Measurements from ENCODE around the gene MARK2. TPM values are rescaled to one million over a fixed set of nuclear protein-coding genes. Genes with fewer than 3 reads are reported as not detected.
A peak's percentile ranks its signal among the peaks of the same experiment; 100 is the strongest.

Gene MARK2
- total and polyA plus RNA-seq, 12 donors, result 12.6 to 42.7 (median 37.3) TPM

DNA sequence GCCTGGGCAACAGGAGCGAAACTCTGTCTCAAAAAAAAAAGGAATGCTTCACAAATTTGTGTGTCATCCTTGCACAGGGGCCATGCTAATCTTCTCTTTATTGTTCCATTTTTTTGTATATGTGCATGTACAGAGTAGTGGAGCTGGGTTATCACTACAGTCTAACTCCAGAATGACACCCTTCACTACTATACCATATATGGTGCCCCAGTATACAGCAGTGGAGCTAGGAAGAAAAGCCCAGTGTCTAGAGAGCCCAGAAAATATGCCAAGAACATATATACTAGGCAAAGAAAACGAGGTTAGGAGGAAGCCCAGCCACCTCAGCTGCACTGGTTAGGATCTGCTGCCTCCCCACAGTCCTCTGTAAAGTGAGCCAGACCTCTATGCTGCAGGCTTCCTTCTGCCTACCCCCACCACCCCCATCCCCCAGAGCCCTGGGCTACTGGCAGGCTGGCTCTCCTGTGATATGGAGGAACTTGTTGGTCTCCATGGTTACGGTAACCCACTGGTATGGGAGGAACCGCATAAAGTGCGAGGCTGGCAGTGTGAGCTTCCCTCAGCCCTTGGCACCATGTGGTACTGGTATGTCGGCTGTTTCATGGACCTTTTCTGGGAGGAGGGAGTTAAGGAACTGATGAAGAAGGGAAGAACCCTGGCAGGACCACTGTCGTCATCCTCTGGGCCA, 43.8 kb downstream of the MARK2 start:
- H3K4me3 ChIP-seq, result no peak overlapping the region
- peaks cover 10 to 82% (median 57%) of the 10 kb centered on the region in 9 donors for H3K4me1 ChIP-seq
- WGBS, 2 donors, result 83 to 84% methylated on average over 7 of the region's 7 CpGs
- intact Hi-C loops (cut with DNase I), result no loop called here
- TF ChIP-seq CTCF (IDR thresholded peaks at IDR 0.05), result no peak
- H3K27me3 ChIP-seq, result no peaks in the 10 kb centered on the region
- ATAC-seq (peak in 7 of 8 donors; percentile 34 to 71 (median 62)), DNase-seq (peak in 1 of 2 donors; percentile 27)
- H3K9me3 ChIP-seq, result no peaks in the 10 kb centered on the region
- H3K36me3 ChIP-seq, result peaks cover 0 to 18% (median 0%) of the 10 kb centered on the region in 9 donors
- H3K27ac ChIP-seq, result no peak overlapping the region

DNA sequence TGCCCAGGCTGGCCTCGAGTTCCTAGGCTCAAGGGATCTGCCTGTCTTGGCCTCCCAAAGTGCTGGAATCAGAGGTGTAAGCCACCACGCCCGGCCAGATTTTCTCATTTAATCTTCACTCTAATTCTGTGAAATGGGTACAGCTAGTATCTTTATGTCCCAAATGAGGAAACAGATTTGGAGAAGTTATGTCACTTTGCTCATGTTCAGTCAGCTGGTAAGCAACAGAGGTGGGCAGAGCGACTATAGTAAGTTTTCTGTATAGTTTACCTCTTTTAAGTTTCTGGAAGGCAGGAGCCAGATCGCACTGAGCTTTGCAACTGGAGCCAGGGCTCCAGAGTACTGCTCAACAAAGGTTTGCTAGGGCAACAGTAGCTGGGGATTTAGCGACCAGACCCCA, 44.9 kb downstream of the MARK2 start:
- H3K27ac ChIP-seq, result peak overlapping the region in 1 of 10 donors; percentile 20
- H3K27me3 ChIP-seq, result no peaks in the 10 kb centered on the region
- ATAC-seq (no peak), DNase-seq (no peak)
- peaks cover 19 to 84% (median 60%) of the 10 kb centered on the region in 9 donors for H3K4me1 ChIP-seq
- no peak overlapping the region for H3K4me3 ChIP-seq
- H3K36me3 ChIP-seq, result peaks cover 0 to 12% (median 0%) of the 10 kb centered on the region in 9 donors
- no peaks in the 10 kb centered on the region for H3K9me3 ChIP-seq
- intact Hi-C loops (cut with DNase I), result no loop called here
- 91 to 93% methylated on average over 6 of the region's 6 CpGs for WGBS, 2 donors
- no peak for TF ChIP-seq CTCF (IDR thresholded peaks at IDR 0.05)

GRCh38 chr11:63884196-63884932, 45.5 kb downstream of the MARK2 start:
- peaks cover 0 to 7% (median 0%) of the 10 kb centered on the region in 9 donors for H3K36me3 ChIP-seq
- 82 to 92% methylated on average over 4 of the region's 4 CpGs for WGBS, 2 donors
- TF ChIP-seq CTCF (IDR thresholded peaks at IDR 0.05), result no peak
- no peak overlapping the region for H3K4me3 ChIP-seq
- H3K4me1 ChIP-seq, result peaks cover 23 to 84% (median 61%) of the 10 kb centered on the region in 9 donors
- intact Hi-C loops (cut with DNase I), result no loop called here
- no peaks in the 10 kb centered on the region for H3K27me3 ChIP-seq
- H3K9me3 ChIP-seq, result no peaks in the 10 kb centered on the region
- ATAC-seq, result no peak
- DNase-seq, result no peak
- H3K27ac ChIP-seq, result peak overlapping the region in 1 of 10 donors; percentile 20

DNA sequence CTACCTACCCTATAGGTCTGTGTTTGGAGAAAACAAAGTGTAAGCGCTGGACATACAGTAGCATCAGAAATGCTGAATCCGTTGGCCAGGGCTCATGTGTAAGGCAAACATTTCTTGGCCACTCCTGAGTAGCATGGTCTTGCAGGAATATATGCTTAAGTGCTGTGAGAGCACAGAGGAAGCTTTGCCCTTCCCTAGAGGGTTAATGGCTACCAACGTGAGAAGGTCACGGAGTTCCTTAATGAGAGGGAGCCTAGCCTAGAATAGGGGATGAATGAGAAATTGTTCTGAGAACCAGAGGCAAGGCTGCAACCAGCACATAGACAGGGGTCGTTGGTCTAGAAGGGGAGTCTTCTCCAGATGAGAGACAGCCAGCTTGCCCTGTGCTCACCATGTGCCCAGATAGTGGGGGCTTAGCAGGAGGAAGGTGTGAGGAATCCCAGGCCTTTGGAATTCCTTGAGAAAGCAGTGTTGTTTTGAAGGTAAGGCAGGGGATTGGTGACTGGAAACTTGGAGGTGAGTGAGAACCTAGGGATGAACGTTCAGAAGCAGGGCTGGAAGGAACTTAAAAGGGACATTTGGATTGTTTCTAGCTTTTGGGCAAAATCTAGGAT, 48.6 kb downstream of the MARK2 start:
- TF ChIP-seq CTCF (IDR thresholded peaks at IDR 0.05), result no peak
- Histone ChIP-seq H3K36me3 (peaks cover 0 to 15% (median 0%) of the 10 kb centered on the region in 9 donors), H3K27me3 (no peaks in the 10 kb centered on the region), H3K4me3 (peak overlapping the region in 3 of 10 donors; percentile 28 to 53 (median 45)), H3K9me3 (no peaks in the 10 kb centered on the region), H3K27ac (peak overlapping the region in 8 of 10 donors; percentile 54 to 89 (median 78)), H3K4me1 (peaks cover 23 to 79% (median 53%) of the 10 kb centered on the region in 9 donors)
- DNase-seq (no peak), ATAC-seq (no peak)
- intact Hi-C loops (cut with DNase I), result no loop called here
- 39 to 43% methylated on average over 6 of the region's 6 CpGs for WGBS, 2 donors

All from heart right ventricle (tissue), 16 donors.